COLO668 (cell line): ENCODE results near the gene PRR5.

Source experiments
- DNase-seq: peaks from one replicate; lab custom pipeline; 2025; ENCODE audit not compliant: unreplicated experiment; lab: John Stamatoyannopoulos, UW

PRR5 gene

DNA sequence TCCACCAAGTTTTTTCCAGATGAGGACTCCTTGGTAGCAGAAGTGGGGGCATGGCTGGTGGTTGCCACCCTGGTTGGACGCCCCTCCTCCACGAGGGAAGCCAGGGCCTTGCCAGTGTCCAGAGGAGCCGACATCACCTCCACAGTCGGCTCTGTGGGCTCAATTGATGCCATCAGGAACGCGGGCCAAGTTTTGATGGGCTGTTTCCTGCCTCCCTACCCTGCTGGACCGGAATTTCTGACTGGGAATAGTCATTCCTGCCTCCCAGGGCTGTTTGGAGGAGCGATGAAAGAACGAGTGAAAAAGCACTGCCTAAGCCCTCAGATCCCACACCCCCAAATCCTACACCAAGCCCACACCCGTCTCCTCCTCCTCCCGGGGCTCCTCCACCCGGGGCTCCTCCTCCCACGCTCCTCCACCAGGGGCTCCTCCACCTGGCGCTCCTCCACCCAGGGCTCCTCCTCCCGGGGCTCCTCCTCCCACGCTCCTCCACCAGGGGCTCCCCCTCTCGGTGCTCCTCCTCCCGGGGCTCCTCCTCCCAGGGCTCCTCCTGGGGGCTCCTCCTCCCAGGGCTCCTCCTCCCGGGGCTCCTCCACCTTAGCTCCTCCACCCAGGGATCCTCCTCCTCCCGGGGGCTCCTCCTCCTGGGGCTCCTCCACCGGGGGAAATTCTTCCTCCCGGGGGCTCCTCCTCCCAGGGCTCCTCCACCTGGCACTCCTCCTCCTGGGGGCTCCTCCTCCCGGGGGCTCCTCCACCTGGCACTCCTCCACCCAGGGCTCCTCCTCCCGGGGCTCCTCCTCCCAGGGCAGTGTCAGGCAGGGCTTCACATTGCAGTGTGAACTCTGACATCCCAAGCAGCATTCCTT, 10.0 kb upstream of the PRR5 start:
- DNase-seq: no peak

DNA sequence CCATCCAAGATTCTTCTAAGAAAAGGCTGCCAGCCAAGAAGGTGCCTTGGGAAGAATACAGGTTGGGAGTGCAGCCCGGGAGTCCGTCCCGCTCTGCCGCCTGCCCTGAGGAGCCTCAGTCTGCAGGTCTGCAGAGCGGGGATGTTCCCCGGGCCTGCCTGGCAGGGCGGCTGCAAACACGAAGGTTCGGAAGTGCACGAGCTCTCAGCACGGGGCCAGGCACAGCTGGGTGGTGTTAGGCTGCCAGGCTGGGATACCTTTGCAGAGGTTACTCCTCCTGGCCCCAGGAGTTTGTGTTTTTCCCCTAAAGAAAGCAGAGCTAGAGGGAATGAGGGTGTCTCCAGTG, 9.4 kb upstream of the PRR5 start:
- DNase-seq: no peak

DNA sequence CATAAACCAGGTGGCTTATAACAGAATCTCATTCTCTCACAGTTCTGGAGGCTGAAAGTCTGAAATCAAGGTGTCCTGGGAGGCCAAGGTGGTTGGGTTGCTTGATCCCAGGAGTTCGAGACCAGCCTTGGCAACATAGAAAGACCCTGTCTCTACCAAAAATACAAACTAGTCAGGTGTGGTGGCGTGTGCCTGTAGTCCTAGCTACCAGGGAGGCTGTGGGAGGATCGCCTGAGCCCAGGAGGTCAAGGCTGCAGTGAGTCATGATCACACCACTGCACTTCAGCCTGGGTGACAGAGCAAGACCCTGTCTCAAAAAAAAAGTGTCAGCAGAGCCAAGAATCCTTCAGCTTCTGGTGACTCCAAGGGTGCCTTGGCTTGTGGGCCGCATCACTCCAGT, 8.9 kb upstream of the PRR5 start:
- no peak for DNase-seq

DNA sequence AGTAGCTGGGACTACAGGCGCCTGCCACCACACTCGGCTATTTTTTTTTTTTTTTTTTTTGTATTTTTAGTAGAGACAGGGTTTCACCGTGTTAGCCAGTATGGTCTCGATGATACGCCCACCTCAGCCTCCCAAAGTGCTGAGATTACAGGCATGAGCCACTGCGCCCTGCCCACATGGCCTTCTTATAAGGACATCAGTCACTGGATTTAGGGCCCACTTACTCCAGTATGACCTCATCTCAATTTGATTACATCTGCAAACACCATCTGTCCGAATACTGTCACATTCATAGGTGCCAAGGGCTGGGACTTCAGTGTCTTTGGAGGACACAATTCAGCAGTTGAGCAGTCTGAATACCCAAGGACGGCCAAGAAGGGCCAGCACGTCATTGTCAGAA, 8.2 kb upstream of the PRR5 start:
- DNase-seq: no peak

DNA sequence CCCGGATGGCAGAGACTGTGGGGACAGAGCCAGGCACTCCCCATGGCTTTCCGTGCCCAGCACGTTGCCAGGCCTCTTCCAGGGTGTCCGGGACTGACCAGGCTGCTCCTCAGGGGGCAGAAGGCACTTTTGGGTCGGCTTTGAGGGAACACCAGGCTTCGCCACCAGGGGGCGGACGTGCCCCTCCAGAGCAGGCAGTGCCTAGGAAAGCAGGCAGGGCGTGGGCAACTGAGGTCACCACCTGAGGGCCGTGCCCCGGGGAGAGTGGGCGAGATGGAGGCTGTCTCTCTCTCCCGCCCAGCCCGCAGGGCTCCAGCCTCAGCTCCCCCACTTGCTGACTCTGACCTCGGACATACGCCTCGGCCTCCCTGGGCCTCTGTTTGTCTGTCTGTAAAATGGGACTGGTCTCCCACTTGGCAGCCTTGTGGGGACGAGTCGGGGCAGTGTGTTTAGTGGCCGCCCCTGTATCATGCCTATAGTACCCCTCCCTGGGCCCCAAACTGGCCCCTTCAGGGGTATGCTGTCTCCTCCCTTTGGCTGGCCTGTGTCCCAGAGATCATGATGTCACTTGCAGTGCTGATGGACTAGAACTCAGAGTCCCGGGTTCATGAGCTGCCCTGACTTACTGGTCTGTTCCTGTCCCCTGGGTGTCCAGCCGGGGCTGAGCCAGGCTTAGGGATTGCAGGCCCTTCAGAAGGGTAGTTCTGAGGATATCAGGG, 4.4 kb upstream of the PRR5 start:
- DNase-seq: peak; percentile 83

DNA sequence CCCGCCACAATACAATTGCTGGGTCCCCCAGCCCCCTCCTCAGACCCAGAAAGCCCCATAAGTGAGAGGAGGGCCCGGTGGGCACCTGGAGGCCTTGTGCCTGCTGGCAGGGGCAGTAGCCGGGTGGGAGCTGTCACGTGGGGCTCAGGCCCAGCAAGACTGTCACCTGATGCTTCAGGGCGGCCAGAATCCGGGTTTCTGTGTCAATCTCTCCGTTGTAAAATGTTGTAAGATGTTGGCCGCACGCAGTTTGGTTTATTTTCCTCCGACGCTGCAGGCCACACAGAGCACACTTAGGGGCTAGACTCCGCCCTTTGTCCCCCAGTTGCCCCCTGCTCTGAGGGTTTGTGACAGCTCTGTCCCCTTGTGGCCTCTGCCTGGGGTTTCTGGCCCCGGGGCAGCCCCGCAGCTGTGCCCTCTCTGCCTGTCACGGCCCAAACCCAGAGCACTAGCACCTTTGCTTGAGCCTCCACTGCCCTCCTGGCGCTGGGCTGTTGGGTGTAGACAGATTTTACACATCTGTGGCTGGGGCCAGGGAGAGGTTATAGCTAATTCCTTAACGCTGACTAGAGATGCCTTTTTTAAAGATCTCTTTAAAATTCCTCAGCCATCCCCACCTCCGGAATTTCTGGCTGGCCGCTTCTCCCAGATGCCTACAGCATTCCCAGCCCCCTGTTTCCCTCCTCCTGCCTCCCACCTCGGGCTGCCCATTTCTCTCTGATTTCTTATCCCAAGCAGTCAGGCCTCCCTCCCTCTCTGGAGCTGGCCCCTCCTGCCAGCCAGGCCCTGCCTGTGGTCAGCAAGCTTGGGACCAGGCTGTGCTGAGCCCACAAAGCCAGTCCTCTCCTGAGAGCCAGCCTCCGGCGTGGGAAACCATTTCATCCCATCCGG, 3.2 kb upstream of the PRR5 start:
- no peak for DNase-seq

DNA sequence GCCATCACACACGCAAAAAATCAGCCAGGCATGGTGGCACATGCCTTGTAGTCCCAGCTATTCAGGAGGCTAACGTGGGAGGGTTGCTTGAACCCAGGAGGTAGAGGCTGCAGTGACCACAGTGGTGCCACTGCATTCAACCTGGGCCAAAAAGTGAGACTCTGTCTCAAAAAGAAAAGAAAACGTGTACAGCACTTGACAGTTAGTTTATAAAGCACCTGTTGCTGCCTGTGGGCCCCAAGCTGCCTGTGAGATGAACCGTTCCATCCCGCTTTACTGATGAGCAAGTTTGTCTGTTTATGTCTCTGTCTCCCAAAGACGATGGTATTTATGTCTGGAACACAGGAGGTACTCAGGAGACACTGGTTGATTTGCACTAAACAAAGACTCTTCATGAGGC, 1.5 kb upstream of the PRR5 start:
- DNase-seq: no peak

DNA sequence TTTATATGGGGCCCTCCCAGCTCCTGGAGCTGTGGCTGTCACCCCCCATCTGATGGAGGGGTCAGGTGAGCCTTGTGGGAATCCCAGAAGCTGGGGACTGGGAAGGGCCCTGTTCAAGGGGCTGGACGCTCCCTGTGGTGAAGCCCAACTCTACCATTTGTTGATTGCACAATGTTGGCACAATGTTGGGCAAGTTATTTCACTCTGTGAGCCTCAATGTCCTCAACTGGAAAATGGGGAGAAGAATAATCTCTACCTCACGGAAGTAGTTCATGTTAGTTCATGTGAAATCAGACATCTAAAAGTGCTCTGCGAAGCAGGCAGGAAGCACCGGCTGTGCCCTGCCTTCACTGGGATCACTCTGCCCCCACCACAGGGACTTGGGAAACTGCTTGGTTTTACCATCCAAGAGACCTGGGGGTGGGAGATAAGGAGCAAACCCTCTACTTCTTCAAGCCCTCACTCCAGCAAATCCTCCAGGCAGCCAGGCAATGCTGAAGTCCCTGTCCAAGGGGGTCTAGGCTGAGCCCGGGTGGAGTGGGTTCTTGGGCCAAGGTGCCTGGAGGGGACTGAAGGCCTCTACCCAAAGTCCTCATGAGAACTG, 715 bp upstream of the PRR5 start:
- no peak for DNase-seq

DNA sequence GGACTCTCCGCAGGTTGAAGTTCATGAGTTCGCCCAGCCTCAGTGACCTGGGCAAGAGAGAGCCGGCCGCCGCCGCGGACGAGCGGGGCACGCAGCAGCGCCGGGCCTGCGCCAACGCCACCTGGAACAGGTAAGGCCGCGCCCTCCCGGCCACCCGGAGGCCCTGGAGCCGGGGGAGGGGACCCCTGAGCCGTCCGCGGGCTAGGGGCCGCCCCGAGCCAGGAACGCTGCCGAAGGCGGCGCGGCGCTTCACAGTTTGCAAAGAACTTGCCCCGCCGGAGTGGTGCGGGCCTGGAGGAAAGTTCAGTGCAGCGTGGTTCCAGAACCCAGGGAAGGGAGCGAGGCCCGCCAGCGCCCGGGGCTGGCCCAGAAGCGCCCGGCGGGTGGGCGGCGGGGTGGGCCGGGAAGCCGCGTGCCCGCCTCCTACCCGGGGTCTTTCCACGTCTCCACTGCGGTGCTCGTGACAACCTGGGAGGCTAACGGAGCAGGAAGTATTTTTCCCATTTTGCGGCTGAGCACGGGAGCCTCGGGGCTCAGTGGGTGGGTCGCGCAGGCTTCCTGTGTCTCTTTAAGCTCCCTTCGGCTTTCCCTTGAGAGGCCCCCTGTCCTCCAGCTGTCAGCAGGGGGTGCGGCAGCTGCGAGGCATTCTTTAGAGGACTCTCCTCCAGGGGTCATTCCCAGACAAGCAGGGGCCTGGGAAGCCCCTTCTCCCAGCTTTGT, 635 bp downstream of the PRR5 start:
- peak; percentile 69 for DNase-seq

DNA sequence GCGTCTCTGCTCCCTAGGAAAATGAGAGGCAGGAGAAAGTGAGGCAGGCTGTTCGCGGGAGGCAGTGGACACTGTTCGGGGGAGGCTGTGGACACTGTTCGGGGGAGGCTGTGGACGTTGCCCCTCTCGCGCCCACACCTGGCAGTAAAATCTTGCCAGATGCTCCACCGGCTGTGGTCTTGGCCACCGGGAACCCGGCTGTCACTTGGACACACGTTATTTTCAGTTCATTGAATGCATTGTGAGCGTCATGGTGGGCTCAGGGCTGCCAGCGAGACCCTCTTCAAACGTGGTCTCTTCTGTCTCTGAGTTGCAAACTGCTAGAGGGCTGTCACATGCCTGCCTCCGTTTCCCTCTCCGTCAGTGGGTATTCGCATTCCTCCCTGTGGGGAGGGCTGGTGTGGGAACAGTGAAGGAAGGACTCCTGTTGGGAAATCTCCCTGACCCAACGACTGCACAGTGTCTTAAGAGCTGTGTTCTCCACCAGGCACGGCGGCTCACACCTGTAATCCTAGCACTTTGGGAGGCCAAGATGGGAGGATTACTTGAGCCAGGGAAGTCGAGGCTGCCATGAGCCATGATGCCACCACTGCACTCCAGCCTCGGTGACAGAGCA, 1.4 kb downstream of the PRR5 start:
- no peak for DNase-seq

DNA sequence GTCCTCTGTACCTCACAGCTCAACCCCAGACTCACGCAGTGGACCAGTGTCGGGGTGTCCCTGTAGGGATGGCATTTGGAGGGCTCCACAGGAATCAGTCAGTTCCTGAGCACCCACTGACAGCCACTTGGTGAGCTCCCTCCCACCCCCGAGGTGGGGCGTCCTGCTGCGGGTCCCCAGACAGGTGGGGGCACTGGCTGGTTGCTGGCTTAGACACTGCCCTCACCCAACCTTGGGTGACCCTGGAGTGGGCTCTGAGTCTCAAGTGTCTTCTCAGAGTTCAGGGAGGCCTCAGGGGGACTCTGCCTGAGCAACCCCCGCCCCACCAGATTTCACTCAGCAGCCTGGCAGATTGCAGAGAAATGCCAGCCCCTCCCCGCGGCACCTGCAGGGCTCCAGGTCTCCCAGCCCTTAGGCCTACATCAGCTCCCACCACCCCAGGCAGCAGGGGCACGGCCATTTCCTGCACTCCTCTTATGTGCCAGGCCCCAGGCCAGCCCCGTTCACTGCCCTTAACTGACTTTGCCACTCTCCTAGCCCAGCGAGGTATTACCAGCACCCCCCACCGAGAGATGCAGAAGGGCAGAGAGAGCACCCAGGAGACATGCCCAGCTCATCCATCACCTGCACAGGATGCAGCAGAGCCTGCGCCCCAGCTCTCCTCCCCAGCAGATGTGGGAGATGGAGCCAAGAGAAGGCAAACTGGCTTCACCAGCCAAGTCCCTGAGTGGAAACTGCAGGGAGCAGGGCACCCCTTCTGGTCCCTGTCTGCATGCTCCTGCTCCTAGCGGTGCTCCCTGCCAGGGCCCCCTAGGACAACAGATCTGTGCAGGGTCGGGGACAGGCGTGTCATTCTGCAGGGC, 2.4 kb downstream of the PRR5 start:
- no peak for DNase-seq

DNA sequence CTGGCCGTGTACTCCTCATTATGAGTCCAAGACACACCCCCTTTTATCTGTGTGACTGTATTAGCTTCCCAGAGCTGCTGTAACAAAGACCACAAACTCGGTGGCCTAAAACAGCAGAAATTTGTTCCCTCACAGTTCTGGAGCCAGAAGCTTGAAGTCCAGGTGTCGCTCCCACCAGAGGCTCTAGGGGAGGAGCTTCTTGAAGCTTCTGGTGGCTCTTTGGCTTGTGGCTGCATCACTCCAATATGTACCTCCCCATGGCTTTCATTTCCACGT, 3.0 kb downstream of the PRR5 start:
- DNase-seq: no peak

DNA sequence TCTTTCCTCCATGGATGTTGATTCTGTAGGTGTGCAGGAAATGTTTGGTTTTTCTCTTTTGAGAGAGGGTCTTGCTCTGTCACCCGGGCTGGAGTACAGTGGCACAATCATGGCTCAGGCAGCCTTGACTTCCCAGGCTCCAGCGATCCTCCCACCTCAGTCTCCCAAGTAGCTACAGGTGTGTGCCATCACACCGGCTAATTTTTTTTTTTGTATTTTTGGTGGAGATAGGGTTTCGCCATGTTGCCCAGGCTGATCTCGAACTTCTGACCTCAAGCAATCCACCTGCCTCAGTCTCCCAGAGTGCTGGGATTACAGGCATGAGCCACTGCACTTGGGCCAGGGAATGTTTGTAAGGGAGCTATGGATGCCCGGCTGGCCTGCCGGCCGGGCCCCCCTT, 4.5 kb downstream of the PRR5 start:
- DNase-seq: no peak

DNA sequence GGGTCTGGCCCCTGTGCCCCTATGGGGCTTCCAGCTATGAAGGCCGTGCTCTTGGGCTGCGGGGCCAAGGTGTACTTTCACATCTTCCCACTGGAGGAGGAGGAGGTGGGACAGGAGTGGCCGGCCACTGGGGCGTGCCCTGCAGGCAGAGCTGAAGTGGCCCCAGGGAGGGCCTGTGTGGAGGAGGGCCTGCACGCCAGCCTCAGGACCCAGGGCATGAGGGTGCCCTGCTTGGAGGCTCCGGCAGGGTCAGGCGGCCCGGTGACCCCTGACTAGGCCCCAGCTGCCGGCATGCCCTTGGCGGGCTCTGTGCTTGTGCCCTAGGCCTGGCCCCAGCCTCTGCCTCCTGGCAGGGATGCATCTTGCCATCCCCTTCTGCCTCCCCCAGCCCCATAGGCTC, 5.2 kb downstream of the PRR5 start:
- DNase-seq: no peak

DNA sequence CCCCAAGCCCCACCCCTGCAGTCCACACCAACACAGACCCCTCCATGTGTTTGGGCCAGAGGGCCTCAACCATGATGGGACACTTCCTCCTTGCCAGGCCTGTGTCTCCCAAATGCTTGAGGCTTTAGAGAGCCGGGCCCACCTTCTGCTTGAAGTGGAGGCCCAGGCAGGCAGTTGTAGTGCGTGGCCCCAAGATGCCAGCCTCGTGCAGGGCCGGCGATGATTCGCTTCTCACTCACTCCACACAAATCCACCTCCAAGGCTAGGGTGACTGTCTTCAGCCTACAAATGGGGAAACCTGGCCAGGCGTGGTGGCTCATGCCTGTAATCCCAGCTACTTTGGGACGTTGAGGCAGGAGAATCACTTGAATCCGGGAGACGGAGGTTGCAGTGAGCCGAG, 5.7 kb downstream of the PRR5 start:
- no peak for DNase-seq

DNA sequence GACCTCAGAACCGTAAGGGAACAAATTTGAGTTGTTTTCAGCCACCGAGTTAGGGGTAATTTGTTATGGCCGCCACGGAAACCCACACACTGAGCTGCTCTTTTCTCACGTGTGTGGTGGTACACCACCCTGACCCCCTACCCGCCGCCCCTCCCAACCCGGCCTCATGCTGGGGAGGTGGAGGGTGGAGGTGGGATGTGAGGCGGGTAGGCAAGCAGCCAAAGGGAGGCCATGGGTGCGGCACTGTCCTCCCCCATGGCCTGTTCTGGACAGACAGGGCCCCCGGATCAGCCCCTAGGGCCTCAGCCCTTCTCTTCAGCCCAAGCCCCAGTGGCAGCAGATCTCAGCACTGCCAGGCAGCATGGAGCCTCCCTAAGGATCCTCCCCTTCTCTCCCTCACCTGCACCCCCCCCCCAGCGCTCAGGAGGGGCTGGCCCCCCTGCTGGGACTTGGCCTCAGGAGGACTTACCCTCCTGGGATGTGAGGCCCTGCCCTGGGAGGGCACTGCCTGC, 7.9 kb downstream of the PRR5 start:
- peak; percentile 35 for DNase-seq

DNA sequence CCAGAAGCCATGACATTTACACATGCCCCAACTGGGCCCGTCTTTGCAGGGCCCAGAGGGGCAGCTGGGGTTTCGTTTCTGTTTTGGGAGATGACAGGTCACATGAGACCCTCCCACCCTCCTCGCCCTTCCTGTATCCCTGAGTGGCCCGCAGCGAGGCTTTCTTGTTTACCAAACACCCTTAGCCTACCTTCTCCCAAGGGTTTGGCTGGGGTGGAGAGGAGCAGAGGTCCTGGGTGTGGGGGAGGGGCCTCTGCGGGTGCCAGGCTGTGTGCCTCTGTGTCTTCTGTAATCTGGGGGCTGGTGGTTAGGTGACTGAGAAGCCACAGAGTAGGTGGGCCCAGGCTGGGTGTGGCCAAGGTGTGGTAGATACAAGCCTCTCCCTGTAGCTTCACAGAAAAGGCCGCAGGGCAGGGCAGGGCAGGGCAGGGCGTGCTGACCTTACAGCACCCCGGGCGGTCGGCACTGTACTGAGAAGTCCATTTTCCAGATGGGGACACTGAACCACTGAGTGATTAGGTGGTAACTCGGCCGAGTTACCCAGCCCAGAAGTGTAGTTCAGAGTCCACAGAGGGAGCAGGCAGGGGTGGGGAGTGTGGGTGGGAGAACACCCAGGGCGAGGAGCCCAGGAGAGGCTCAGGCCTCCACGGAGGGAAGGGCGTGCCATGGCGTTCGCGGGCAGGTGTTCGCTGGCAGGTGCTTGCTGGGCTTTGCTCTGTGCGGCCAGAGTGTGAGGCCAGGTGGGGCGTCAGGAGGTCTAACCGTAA, 8.7 kb downstream of the PRR5 start:
- peak; percentile 93 for DNase-seq

DNA sequence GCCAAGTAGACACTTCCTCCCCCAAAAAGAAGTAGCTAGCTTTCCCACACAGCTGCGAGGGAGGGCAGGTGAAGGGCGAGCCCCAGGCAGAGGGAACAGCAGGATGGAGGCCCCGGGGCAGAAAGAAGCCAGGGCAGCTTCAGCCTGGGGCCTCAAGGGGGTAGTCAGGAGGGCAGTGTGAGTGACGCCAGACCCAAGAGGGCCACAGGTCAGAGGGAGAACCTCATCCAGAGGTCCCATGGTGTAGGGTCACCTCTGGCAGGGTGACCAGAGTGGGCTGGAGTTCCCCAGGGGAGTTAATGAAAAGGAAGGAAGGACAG, 9.2 kb downstream of the PRR5 start:
- DNase-seq: no peak
